HCT116 (cell line): ENCODE results near the gene RNF128. TPM values are rescaled to one million over a fixed set of nuclear protein-coding genes. Genes with fewer than 3 reads are reported as not detected.
"Not testable (repeated sequence)": the region's sequence is repeated elsewhere in the genome, so short reads cannot be mapped to it uniquely, and the experiment has no call there.

Experiments
- ATAC-seq: fragments of 200-7000 bp; cut with Tn5 transposase; 2 replicates; pipeline ENCODE4 v1.9.1; 2020; ENCODE audit warnings: mild to moderate bottlenecking, moderate library complexity
- BruUV-seq: library from RNA; stranded (reverse); fragments of 400-500 nt; replicated peaks from 2 replicates; lab custom pipeline; 2021; lab: Mats Ljungman, UMichigan
- CTCF ChIA-PET: fragments of 300-600 bp; sonication (Branson Sonifier 250); formaldehyde crosslinking; loops from one replicate; lab custom pipeline; 2021; ENCODE audit warnings: antibody characterized with exemption; lab: Charles Lee
- POLR2A ChIA-PET: fragments of 300-600, 350-600 bp; sonication (Branson Sonifier 250); formaldehyde crosslinking; loops from one replicate; lab custom pipeline; 2021; ENCODE audit warnings: antibody characterized with exemption; lab: Charles Lee
- RAD21 ChIA-PET, 2 experiments: fragments of 300-600 bp; sonication (Branson Sonifier 250); formaldehyde crosslinking; loops; one replicate each; lab custom pipeline; 2023; ENCODE audit warnings: low total read pairs in 2 of 2; ENCODE audit not compliant: uncharacterized antibody in 2 of 2, unreplicated experiment in 2 of 2, low non-redundant PET in 1 of 2; lab: Charles Lee
- DNase-seq: peaks from one replicate; pipeline ENCODE4 v3.0.0-alpha.2; 2010; ENCODE audit warnings: low read depth, low spot score
- H2AFZ ChIP-seq: fragments of 200-600 bp; shearing (Covaris generic), sonication (generic); 2 replicates; pipeline ENCODE4 v1.6.1; 2017; ENCODE audit warnings: low read depth, mixed run types, mixed read lengths, antibody characterized with exemption, low read length; ENCODE audit not compliant: poor library complexity, severe bottlenecking
- H3K27ac ChIP-seq: 2 replicates; pipeline ENCODE4 v1.5.1; 2012; ENCODE audit warnings: low read depth, low read length
- H3K27me3 ChIP-seq: fragments of 200-600 bp; sonication (generic); 2 replicates; pipeline ENCODE4 v1.6.1; 2016; ENCODE audit warnings: mixed run types, low read length, mixed read lengths; ENCODE audit not compliant: insufficient read depth
- H3K36me3 ChIP-seq, 2 experiments: fragments of 200-500 bp in 1 of 2; fragments of 200-600 bp in 1 of 2; sonication (Bioruptor generic) in 1 of 2; sonication (generic) in 1 of 2; 2 replicates each; pipeline versions ENCODE4 v1.5.1 to v1.6.1; 2014 to 2016; ENCODE audit warnings: low read length in 2 of 2, inconsistent platforms in 1 of 2, mixed read lengths in 1 of 2, mixed run types in 1 of 2; ENCODE audit not compliant: insufficient read depth in 2 of 2, control insufficient read depth in 1 of 2
- H3K4me1 ChIP-seq, 2 experiments: fragments of 200-600 bp in 1 of 2; sonication (generic) in 1 of 2; 2 replicates each; pipeline versions ENCODE4 v1.5.1 to v1.6.1; 2012 to 2017; ENCODE audit warnings: low read length in 2 of 2, inconsistent platforms in 1 of 2, mild to moderate bottlenecking in 1 of 2, mixed read lengths in 1 of 2, mixed run types in 1 of 2, moderate library complexity in 1 of 2; ENCODE audit not compliant: insufficient read depth in 2 of 2, control insufficient read depth in 1 of 2
- H3K4me2 ChIP-seq: fragments of 200-600 bp; sonication (generic); 2 replicates; pipeline ENCODE4 v1.6.1; 2017; ENCODE audit warnings: mixed run types, low read length, mixed read lengths
- H3K4me3 ChIP-seq, 2 experiments: fragments of 200-600 bp in 1 of 2; sonication (generic) in 1 of 2; replicated peaks in 1 of 2; 2 replicates each; pipeline ENCODE4 v1.5.1; 2011 to 2016; ENCODE audit warnings: low read length in 2 of 2, control low read depth in 1 of 2, low read depth in 1 of 2, mild to moderate bottlenecking in 1 of 2, mixed read lengths in 1 of 2, mixed run types in 1 of 2
- H3K79me2 ChIP-seq: fragments of 200-600 bp; sonication (generic); 2 replicates; pipeline ENCODE4 v1.6.1; 2017; ENCODE audit warnings: mild to moderate bottlenecking, mixed run types, low read length, moderate library complexity, mixed read lengths; ENCODE audit not compliant: insufficient read depth
- H3K9ac ChIP-seq: fragments of 200-600 bp; sonication (generic); 2 replicates; pipeline ENCODE4 v1.6.1; 2016; ENCODE audit warnings: low read length, mixed read lengths
- H3K9me2 ChIP-seq: fragments of 200-600 bp; sonication (generic), shearing (Covaris generic); 2 replicates; pipeline ENCODE4 v1.6.1; 2017; ENCODE audit warnings: mixed run types, mild to moderate bottlenecking, moderate library complexity; ENCODE audit not compliant: insufficient read depth
- H3K9me3 ChIP-seq, 2 experiments: fragments of 200-500 bp in 1 of 2; fragments of 200-600 bp in 1 of 2; sonication (Bioruptor generic) in 1 of 2; sonication (generic) in 1 of 2; 2 replicates each; pipeline ENCODE4 v1.6.1; 2014 to 2017; ENCODE audit warnings: low read length in 2 of 2, mixed read lengths in 2 of 2, inconsistent platforms in 1 of 2, low read depth in 1 of 2, mild to moderate bottlenecking in 1 of 2, mixed run types in 1 of 2, moderate library complexity in 1 of 2; ENCODE audit not compliant: control insufficient read depth in 1 of 2, insufficient read depth in 1 of 2
- H4K20me1 ChIP-seq: fragments of 200-600 bp; sonication (generic), shearing (Covaris generic); 2 replicates; pipeline ENCODE4 v1.6.1; 2017; ENCODE audit warnings: mixed run types, mild to moderate bottlenecking, moderate library complexity; ENCODE audit not compliant: insufficient read depth
- CBX3 ChIP-seq: IDR thresholded peaks from 2 replicates; pipeline ENCODE4 v1.6.1; 2012; ENCODE audit warnings: low read depth
- CEBPB ChIP-seq: IDR thresholded peaks from 2 replicates; pipeline ENCODE4 v1.6.1; 2012; ENCODE audit warnings: low read depth
- FOSL1 ChIP-seq: IDR thresholded peaks from 2 replicates; pipeline ENCODE4 v1.6.1; 2012; ENCODE audit warnings: low read depth
- JUND ChIP-seq: IDR thresholded peaks from 2 replicates; pipeline ENCODE4 v1.6.1; 2012
- intact Hi-C: fragments of 100-400 bp; cut with micrococcal nuclease; formaldehyde crosslinking; loops from 2 replicates; pipeline ENCODE4 v1.10.0; 2022
- total RNA-seq: library from RNA; stranded (reverse); gene quantifications from one replicate; pipeline ENCODE4 v1.2.1, GENCODE V29; 2021; ENCODE audit not compliant: unreplicated experiment

Gene RNF128
- total RNA-seq, 1 experiment from 2014 or later, result 5.8 TPM

DNA sequence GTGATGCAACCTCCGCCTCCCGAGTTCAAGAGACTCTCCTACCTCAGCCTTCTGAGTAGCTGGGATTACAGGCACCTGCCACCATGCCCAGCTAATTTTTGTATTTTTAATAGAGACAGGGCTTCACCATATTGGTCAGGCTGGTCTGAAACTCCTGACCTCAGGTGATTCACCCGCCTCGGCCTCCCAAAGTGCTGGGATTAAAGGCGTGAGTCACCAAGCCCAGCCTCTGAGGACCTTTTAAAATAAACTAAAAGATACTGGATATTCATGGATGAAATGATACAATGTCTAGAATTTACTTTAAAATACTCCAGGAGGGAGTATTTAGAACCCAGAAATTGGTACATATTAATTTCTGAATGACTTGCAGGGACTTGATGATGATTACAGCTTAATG is 86.4 kb downstream of the RNF128 start:
- TF ChIP-seq JUND, result 0 out of 2 replicates have a peak, but pooled peaks have one; percentile 37
- TF ChIP-seq FOSL1, result peak; percentile 67; the same call in 1 of the 2 replicates
- TF ChIP-seq CBX3, result 0 out of 2 replicates have a peak, but pooled peaks have one; percentile 30
- peak; percentile 42; the same call in 1 of the 2 replicates for TF ChIP-seq CEBPB
- H3K4me3 ChIP-seq, H2AFZ ChIP-seq, H3K79me2 ChIP-seq, H3K27me3 ChIP-seq, DNase-seq, H3K9ac ChIP-seq, CTCF ChIA-PET, intact Hi-C loops, H3K9me3 ChIP-seq, H3K27ac ChIP-seq, POLR2A ChIA-PET, H3K36me3 ChIP-seq, H3K9me2 ChIP-seq, RAD21 ChIA-PET, BruUV-seq, H4K20me1 ChIP-seq: not testable (repeated sequence)
- peak overlapping the region; percentile 44 for H3K4me2 ChIP-seq
- peaks cover 5 to 15% of the 10 kb centered on the region in 2 experiments; a peak in 3 of 4 replicates for H3K4me1 ChIP-seq
- ATAC-seq, result peak; percentile 81

DNA sequence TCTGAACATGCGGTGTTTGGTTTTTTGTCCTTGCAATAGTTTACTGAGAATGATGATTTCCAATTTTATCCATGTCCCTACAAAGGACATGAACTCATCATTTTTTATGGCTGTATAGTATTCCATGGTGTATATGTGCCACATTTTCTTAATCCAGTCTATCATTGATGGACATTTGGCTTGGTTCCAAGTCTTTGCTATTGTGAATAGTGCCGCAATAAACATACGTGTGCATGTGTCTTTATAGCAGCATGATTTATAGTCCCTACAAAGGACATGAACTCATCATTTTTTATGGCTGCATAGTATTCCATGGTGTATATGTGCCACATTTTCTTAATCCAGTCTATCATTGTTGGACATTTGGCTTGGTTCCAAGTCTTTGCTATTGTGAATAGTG is 87.6 kb downstream of the RNF128 start:
- H2AFZ ChIP-seq, H3K4me2 ChIP-seq, H3K9me2 ChIP-seq, RAD21 ChIA-PET, H3K4me3 ChIP-seq, H3K27ac ChIP-seq, BruUV-seq, DNase-seq, H3K27me3 ChIP-seq, ATAC-seq, H3K9me3 ChIP-seq, H3K79me2 ChIP-seq, H3K9ac ChIP-seq, H3K36me3 ChIP-seq, H4K20me1 ChIP-seq, intact Hi-C loops, POLR2A ChIA-PET: not testable (repeated sequence)
- CTCF ChIA-PET, result interaction anchor here (0.6 kb wide), 1 partner anchor 84 kb away, joined by 4 read pairs; no protein-coding TSS in a partner anchor
- H3K4me1 ChIP-seq, result peaks cover 5 to 15% of the 10 kb centered on the region in 2 experiments; a peak in 3 of 4 replicates

Other genes starting within 250 kb of the RNF128 start
- gene RADX, start 114.7 kb upstream of the RNF128 start, total RNA-seq, result 8.0 TPM
- gene TBC1D8B, start 76.0 kb downstream of the RNF128 start, total RNA-seq, result 9.2 TPM
- gene RIPPLY1, start 176.6 kb downstream of the RNF128 start, total RNA-seq, result 0.27 TPM
- 0.10 TPM for gene CLDN2, start 193.7 kb downstream of the RNF128 start, total RNA-seq